Osteoblast (primary cell): ENCODE data around the gene SLC43A1. TPM values are rescaled to one million over a fixed set of nuclear protein-coding genes. Genes with fewer than 3 reads are reported as not detected.

ENCODE experiments used
- DNase-seq: peaks from one replicate; pipeline ENCODE4 v3.0.0; 2011; ENCODE audit warnings: low spot score, mixed read lengths; ENCODE audit not compliant: insufficient read length; ENCODE audit errors: missing footprints
- H2AFZ ChIP-seq: 2 replicates; pipeline ENCODE4 v1.6.0; 2011; ENCODE audit warnings: mild to moderate bottlenecking, low read length
- H3K27ac ChIP-seq: 2 replicates; pipeline ENCODE4 v1.5.1; 2011; ENCODE audit warnings: mild to moderate bottlenecking, low read depth, low read length, moderate library complexity
- H3K27me3 ChIP-seq: 2 replicates; pipeline ENCODE4 v1.6.0; 2012; ENCODE audit warnings: mild to moderate bottlenecking, control low read depth, inconsistent platforms, low read length, moderate library complexity; ENCODE audit not compliant: insufficient read depth
- H3K36me3 ChIP-seq: 2 replicates; pipeline ENCODE4 v1.5.1; 2011; ENCODE audit warnings: mild to moderate bottlenecking, low read length, control low read depth, moderate library complexity; ENCODE audit not compliant: insufficient read depth
- H3K4me1 ChIP-seq: 2 replicates; pipeline ENCODE4 v1.5.1; 2011; ENCODE audit warnings: mild to moderate bottlenecking, low read length, control low read depth, moderate library complexity; ENCODE audit not compliant: insufficient read depth
- H3K4me2 ChIP-seq: 2 replicates; pipeline ENCODE4 v1.6.0; 2011; ENCODE audit warnings: mild to moderate bottlenecking, low read length; ENCODE audit not compliant: insufficient read depth
- H3K4me3 ChIP-seq: fragments of 200-600 bp; sonication (generic); 3 replicates; pipeline ENCODE4 v1.5.1; 2012; ENCODE audit warnings: mild to moderate bottlenecking, low read length, inconsistent platforms; ENCODE audit not compliant: insufficient read depth
- H3K79me2 ChIP-seq: 2 replicates; pipeline ENCODE4 v1.6.0; 2012; ENCODE audit warnings: mild to moderate bottlenecking, low read length, control low read depth, inconsistent platforms; ENCODE audit not compliant: insufficient read depth
- H3K9me3 ChIP-seq: 2 replicates; pipeline ENCODE4 v1.5.1; 2011; ENCODE audit warnings: low read depth, low read length, control low read depth
- H4K20me1 ChIP-seq: 2 replicates; pipeline ENCODE4 v1.6.0; 2012; ENCODE audit warnings: mild to moderate bottlenecking, low read length, control low read depth; ENCODE audit not compliant: insufficient read depth
- total RNA-seq: library from RNA; depleted of rRNA; stranded (reverse); fragments of >200 nt; gene quantifications from 2 replicates; pipeline ENCODE4 v1.2.3, GENCODE V29; 2012
- TF ChIP-seq, protein P1 (sequence below): IDR thresholded peaks from 2 replicates; pipeline ENCODE4 v1.5.1; 2011; ENCODE audit warnings: mild to moderate bottlenecking, low read depth, low read length, moderate library complexity; ENCODE audit errors: extremely low read depth

Gene SLC43A1
- total RNA-seq, 1 donor, result 18.5 TPM

DNA sequence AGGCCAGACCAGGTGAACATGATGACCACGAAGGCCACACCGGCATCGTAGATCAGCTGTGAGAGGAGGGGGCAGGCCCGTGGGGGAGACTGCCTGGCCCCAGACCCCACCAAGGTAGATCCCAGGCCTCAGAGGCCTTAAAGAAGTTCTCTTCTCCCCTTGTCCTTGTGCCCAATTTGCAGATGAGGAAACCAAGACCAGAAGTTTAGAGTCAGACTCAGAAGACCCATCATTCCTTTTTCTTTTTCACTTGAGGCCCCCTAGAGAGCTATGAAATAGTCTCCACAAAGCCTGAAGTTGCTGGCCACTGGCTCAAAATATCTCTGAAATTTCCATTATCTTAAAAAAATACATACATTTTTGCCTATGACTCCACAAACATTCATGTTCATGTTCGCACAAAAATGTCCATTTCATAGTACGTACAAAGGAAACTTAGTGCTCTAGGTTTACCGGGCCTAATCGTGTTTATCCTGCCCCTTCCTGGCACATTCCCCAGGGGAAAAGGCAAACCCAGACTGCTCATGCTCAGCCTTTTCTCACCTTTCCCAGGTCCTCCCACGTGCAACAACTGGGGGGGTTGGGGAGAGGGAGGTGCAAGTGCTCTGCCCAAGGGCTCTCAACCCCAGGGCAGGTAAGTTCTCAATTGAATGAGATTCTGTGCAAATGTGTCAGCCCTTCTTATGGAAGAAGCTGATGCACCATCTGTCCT, 19.2 kb downstream of the SLC43A1 start:
- H3K4me1 ChIP-seq, result peaks cover 9% of the 10 kb centered on the region
- H3K79me2 ChIP-seq, result no peaks in the 10 kb centered on the region
- no peaks in the 10 kb centered on the region for H4K20me1 ChIP-seq
- H3K36me3 ChIP-seq, result no peaks in the 10 kb centered on the region
- no peak overlapping the region for H3K27ac ChIP-seq
- H2AFZ ChIP-seq, result no peak overlapping the region
- no peaks in the 10 kb centered on the region for H3K27me3 ChIP-seq
- H3K4me2 ChIP-seq, result no peak overlapping the region
- H3K9me3 ChIP-seq, result no peaks in the 10 kb centered on the region
- DNase-seq, result peak; percentile 60
- TF ChIP-seq, protein P1, sequence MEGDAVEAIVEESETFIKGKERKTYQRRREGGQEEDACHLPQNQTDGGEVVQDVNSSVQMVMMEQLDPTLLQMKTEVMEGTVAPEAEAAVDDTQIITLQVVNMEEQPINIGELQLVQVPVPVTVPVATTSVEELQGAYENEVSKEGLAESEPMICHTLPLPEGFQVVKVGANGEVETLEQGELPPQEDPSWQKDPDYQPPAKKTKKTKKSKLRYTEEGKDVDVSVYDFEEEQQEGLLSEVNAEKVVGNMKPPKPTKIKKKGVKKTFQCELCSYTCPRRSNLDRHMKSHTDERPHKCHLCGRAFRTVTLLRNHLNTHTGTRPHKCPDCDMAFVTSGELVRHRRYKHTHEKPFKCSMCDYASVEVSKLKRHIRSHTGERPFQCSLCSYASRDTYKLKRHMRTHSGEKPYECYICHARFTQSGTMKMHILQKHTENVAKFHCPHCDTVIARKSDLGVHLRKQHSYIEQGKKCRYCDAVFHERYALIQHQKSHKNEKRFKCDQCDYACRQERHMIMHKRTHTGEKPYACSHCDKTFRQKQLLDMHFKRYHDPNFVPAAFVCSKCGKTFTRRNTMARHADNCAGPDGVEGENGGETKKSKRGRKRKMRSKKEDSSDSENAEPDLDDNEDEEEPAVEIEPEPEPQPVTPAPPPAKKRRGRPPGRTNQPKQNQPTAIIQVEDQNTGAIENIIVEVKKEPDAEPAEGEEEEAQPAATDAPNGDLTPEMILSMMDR, result no peak
- H3K4me3 ChIP-seq, result no peak overlapping the region

DNA sequence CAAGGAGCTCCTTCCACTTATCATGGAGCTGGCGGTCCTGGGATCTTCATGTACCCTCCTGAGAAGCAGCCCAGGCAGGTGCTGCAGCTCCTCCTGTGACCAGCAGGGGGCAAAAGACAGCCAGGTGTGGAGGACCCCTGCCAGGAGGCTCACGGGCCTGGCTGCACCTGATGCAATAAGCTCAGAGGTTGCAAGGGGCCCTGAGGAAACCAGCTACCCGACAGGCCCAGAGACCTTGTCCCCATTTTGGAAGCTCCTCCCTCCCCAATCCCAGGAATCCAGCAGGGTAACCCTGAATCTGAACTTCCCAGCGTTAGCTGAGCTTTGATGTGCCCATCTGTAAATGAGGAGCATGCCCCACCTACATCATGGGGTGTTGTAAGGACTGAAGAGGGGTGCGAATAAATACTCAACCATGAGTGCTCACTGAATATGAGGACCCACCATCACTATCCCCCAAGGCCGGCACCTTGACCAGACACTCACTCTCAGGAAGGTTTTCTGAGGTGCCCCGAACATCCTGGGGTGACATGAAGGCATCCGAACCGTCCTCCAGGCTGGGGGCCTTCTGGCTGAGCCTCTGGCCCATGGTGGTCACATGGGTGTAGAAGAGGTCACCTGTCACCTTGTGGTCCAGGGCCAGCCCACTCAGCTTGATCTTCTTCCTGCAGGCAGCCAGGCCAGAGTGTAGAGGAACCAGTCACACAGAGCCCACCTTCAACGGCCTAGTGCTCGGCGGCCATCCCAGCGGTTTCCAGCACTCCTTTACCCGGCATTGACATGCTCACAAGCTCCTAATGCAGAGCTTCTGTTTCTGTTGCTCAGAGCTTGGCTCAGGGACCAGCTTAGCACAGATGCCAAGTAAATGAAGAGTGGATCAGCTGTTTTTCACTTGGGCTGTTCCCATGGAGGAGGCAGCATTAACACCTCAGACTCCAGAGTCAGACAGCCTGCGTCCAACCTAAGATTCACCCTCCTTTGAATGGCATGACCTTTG, 21.7 kb downstream of the SLC43A1 start:
- H2AFZ ChIP-seq, result no peak overlapping the region
- H4K20me1 ChIP-seq, result no peaks in the 10 kb centered on the region
- DNase-seq, result peak; percentile 71
- no peaks in the 10 kb centered on the region for H3K27me3 ChIP-seq
- TF ChIP-seq, protein P1, result peak; percentile 84
- no peaks in the 10 kb centered on the region for H3K79me2 ChIP-seq
- H3K27ac ChIP-seq, result no peak overlapping the region
- H3K4me2 ChIP-seq, result no peak overlapping the region
- H3K36me3 ChIP-seq, result no peaks in the 10 kb centered on the region
- no peaks in the 10 kb centered on the region for H3K9me3 ChIP-seq
- no peak overlapping the region for H3K4me3 ChIP-seq
- H3K4me1 ChIP-seq, result no peaks in the 10 kb centered on the region

DNA sequence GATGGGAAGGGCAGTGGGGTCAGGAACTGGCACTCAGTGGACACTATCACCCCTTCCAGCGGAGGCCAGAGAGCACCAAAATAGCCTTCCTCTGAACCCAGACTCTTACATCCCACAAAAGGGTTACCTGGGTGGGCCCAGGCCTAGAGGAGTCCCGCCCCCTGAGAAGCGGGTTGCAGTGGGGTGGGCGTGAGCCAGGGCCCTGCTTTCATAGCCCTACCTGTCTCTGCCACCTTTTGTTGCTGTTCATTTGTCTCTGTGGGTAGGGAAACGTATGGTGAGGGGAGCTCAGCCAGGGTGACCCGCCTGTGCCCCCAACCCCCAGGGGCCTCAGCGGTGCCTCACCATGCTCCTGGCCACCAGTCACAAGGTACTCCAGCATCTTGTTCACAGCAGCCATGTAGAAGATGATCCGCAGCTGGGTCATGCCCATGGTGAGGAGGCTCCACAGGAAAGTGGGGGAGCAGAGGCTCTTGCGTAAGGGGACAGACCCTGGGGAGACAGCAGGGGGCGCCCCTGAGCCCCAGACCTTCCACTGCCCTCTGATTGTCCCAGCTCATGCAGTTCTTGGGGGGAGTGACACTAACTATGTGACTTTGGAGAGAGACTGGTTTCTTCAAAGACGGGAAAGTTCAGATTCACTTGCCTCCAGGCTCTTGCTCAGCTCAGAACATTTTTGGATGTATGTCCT, 24.0 kb downstream of the SLC43A1 start:
- H3K79me2 ChIP-seq, result no peaks in the 10 kb centered on the region
- DNase-seq, result peak; percentile 61
- H3K4me3 ChIP-seq, result no peak overlapping the region
- H2AFZ ChIP-seq, result no peak overlapping the region
- TF ChIP-seq, protein P1, result peak; percentile 54
- H3K36me3 ChIP-seq, result no peaks in the 10 kb centered on the region
- no peaks in the 10 kb centered on the region for H3K27me3 ChIP-seq
- H3K9me3 ChIP-seq, result no peaks in the 10 kb centered on the region
- H3K4me2 ChIP-seq, result no peak overlapping the region
- no peaks in the 10 kb centered on the region for H3K4me1 ChIP-seq
- H4K20me1 ChIP-seq, result no peaks in the 10 kb centered on the region
- H3K27ac ChIP-seq, result no peak overlapping the region
